IMR-90 (cell line): ENCODE results near the gene UBE3B.

ENCODE experiments used
- CTCF ChIP-seq: conservative IDR thresholded peaks from 2 replicates; pipeline ENCODE4 v1.5.1; 2012; ENCODE audit warnings: mild to moderate bottlenecking, low read depth, low read length, improper control_type of control experiment
- TF ChIP-seq, protein P1 (sequence below): fragments of 150-350 bp; IDR thresholded peaks from 2 replicates; pipeline ENCODE4 v1.6.1; 2017; ENCODE audit warnings: mild to moderate bottlenecking, antibody characterized with exemption, low read length, low read depth

DNA sequence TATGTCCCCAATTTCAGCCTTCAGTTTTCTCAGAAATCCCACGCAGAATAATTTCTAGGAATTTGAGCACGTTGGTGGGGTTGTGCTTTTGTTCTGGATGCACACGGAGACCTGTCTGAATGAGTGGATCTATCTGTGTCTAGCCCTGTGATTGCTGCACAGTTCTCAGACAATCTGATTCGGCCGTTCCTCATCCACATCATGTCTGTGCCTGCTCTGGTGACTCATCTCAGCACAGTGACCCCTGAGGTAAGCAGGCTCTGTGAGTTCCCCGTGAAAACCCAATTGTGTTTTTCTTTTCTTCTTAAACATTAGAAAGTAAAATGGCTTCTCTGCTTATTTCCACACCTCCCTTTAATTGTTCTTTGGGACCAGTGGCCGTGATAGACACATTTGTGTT, 20.2 kb downstream of the UBE3B start:
- TF ChIP-seq, protein P1, sequence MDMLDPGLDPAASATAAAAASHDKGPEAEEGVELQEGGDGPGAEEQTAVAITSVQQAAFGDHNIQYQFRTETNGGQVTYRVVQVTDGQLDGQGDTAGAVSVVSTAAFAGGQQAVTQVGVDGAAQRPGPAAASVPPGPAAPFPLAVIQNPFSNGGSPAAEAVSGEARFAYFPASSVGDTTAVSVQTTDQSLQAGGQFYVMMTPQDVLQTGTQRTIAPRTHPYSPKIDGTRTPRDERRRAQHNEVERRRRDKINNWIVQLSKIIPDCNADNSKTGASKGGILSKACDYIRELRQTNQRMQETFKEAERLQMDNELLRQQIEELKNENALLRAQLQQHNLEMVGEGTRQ, result no peak
- TF ChIP-seq CTCF, result no peak
